NT2/D1 (cell line): ENCODE measurements around the gene TM9SF2.

Source experiments
- SUZ12 ChIP-seq: IDR thresholded peaks from 2 replicates; pipeline ENCODE4 v1.6.1; 2011; ENCODE audit not compliant: insufficient read length, insufficient read depth; ENCODE audit errors: extremely low read depth
- YY1 ChIP-seq: IDR thresholded peaks from 2 replicates; pipeline ENCODE4 v1.6.1; 2011; ENCODE audit not compliant: insufficient read length, insufficient read depth
- ZNF274 ChIP-seq: IDR thresholded peaks from 2 replicates; pipeline ENCODE4 v1.6.1; 2011; ENCODE audit warnings: mild to moderate bottlenecking, low read depth, low read length

GRCh38 chr13:99564386-99564785 is 63.1 kb downstream of the TM9SF2 start:
- TF ChIP-seq ZNF274 (no peak), YY1 (no peak), SUZ12 (no peak)
